OCI-LY3 (cell line): Measurements from ENCODE around the gene HTR2A.

Experiments used
- H2AFZ ChIP-seq: fragments of 200-600, 300-600 bp; shearing (Covaris generic); 2 replicates; pipeline ENCODE4 v1.6.0; 2014; ENCODE audit warnings: antibody characterized with exemption, low read depth, low read length
- H3K27ac ChIP-seq: fragments of 200-600, 300-600 bp; sonication (generic); 2 replicates; pipeline ENCODE4 v1.5.1; 2014; ENCODE audit warnings: mild to moderate bottlenecking, low read length, moderate library complexity, mixed read lengths
- H3K27me3 ChIP-seq: fragments of 200-600, 300-600 bp; sonication (generic); 2 replicates; pipeline ENCODE4 v1.6.1; 2014; ENCODE audit warnings: low read depth, low read length, mixed read lengths
- H3K36me3 ChIP-seq: fragments of 200-600, 300-600 bp; sonication (generic); replicated peaks from 2 replicates; pipeline ENCODE3; 2014; ENCODE audit warnings: low read depth, low read length, mixed read lengths
- H3K4me1 ChIP-seq: fragments of 300-600, 200-600 bp; sonication (generic); 2 replicates; pipeline ENCODE4 v1.6.1; 2014; ENCODE audit warnings: low read length, mixed read lengths
- H3K4me2 ChIP-seq: fragments of 200-600, 300-600 bp; sonication (generic); 2 replicates; pipeline ENCODE4 v1.6.1; 2014; ENCODE audit warnings: low read length, mixed read lengths
- H3K4me3 ChIP-seq: fragments of 300-600, 200-600 bp; sonication (generic); 2 replicates; pipeline ENCODE4 v1.5.1; 2014; ENCODE audit warnings: antibody characterized with exemption, mild to moderate bottlenecking, low read length, moderate library complexity
- H3K79me2 ChIP-seq: fragments of 300-600, 200-600 bp; shearing (Covaris generic); 2 replicates; pipeline ENCODE4 v1.6.1; 2014; ENCODE audit warnings: mild to moderate bottlenecking, low read length, mixed read lengths
- H3K9ac ChIP-seq: fragments of 300-600, 200-600 bp; shearing (Covaris generic); 2 replicates; pipeline ENCODE4 v1.6.0; 2014; ENCODE audit warnings: mild to moderate bottlenecking, low read length, moderate library complexity
- H3K9me3 ChIP-seq: fragments of 200-600, 300-600 bp; shearing (Covaris generic); 2 replicates; pipeline ENCODE4 v1.6.1; 2014; ENCODE audit warnings: low read length, mixed read lengths; ENCODE audit not compliant: insufficient read depth
- H4K20me1 ChIP-seq: fragments of 200-600, 300-600 bp; sonication (generic); 2 replicates; pipeline ENCODE4 v1.6.1; 2016; ENCODE audit warnings: low read length, mixed read lengths; ENCODE audit not compliant: insufficient read depth
- EZH2phosphoT487 ChIP-seq: fragments of 200-600 bp; shearing (Covaris generic); IDR thresholded peaks from 2 replicates; pipeline ENCODE4 v1.6.1; 2018; ENCODE audit warnings: antibody characterized with exemption, mixed run types, low read depth
- TF ChIP-seq, protein P1 (sequence below): fragments of 200-600, 300-600 bp; sonication (generic); IDR thresholded peaks from 2 replicates; pipeline ENCODE4 v1.5.1; 2014; ENCODE audit warnings: antibody characterized with exemption, low read length, low read depth

Gene HTR2A

DNA sequence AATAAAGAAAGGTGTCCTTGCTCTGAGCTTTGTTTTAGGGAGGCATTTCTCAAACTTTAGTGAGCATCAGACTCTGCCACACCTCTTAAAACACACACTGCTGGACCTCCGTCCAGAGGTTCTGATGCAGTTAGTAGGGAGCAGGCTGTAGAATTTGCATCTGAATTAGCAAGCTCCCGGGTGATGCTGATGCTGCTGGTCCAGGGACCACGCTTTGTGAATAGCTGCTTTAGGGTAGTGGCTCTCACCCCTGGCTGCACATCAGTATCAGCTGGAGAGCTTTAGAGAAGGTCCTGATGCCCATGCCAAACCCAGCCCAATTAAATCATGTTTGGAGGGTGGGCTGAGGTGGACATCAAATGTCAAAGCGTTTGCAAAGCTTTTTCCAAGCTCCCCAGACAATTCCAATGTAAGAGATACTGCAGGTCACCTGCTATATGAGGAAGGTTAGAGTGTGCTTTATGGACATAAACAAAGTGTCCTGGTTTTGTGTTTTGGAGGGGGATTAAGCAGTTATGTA lies 3.6 kb downstream of the HTR2A start:
- H2AFZ ChIP-seq = peak overlapping the region; percentile 75
- H3K4me3 ChIP-seq = peak overlapping the region; percentile 81

GRCh38 chr13:46885018-46885417 lies 11.8 kb downstream of the HTR2A start:
- no peak for TF ChIP-seq EZH2phosphoT487
- Histone ChIP-seq H3K9me3 (no peaks in the 10 kb centered on the region), H3K4me1 (no peaks in the 10 kb centered on the region), H3K27me3 (peaks cover 14% of the 10 kb centered on the region), H3K36me3 (no peaks in the 10 kb centered on the region), H3K4me2 (no peak overlapping the region), H3K9ac (no peak overlapping the region), H3K27ac (no peak overlapping the region), H4K20me1 (no peaks in the 10 kb centered on the region), H3K4me3 (no peak overlapping the region), H3K79me2 (no peaks in the 10 kb centered on the region), H2AFZ (no peak overlapping the region)

More for the DNA sequence above, 3.6 kb downstream of the HTR2A start:
- TF ChIP-seq, protein P1, sequence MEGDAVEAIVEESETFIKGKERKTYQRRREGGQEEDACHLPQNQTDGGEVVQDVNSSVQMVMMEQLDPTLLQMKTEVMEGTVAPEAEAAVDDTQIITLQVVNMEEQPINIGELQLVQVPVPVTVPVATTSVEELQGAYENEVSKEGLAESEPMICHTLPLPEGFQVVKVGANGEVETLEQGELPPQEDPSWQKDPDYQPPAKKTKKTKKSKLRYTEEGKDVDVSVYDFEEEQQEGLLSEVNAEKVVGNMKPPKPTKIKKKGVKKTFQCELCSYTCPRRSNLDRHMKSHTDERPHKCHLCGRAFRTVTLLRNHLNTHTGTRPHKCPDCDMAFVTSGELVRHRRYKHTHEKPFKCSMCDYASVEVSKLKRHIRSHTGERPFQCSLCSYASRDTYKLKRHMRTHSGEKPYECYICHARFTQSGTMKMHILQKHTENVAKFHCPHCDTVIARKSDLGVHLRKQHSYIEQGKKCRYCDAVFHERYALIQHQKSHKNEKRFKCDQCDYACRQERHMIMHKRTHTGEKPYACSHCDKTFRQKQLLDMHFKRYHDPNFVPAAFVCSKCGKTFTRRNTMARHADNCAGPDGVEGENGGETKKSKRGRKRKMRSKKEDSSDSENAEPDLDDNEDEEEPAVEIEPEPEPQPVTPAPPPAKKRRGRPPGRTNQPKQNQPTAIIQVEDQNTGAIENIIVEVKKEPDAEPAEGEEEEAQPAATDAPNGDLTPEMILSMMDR = no peak
- no peak for TF ChIP-seq EZH2phosphoT487
- Histone ChIP-seq H3K4me2 (peak overlapping the region; percentile 59), H3K9me3 (no peaks in the 10 kb centered on the region), H3K27ac (no peak overlapping the region), H3K36me3 (no peaks in the 10 kb centered on the region), H3K9ac (peak overlapping the region; percentile 61; the same call in 1 of the 2 replicates), H3K79me2 (no peaks in the 10 kb centered on the region), H3K27me3 (peaks cover 70% of the 10 kb centered on the region), H4K20me1 (no peaks in the 10 kb centered on the region), H3K4me1 (peaks cover 18% of the 10 kb centered on the region; the same call in 1 of the 2 replicates)

GRCh38 chr13:46884531-46884930 lies 12.3 kb downstream of the HTR2A start:
- no peaks in the 10 kb centered on the region for H4K20me1 ChIP-seq
- no peaks in the 10 kb centered on the region for H3K79me2 ChIP-seq
- H3K4me3 ChIP-seq = no peak overlapping the region
- H3K27me3 ChIP-seq = peaks cover 12% of the 10 kb centered on the region
- H3K4me1 ChIP-seq = no peaks in the 10 kb centered on the region
- no peak for TF ChIP-seq EZH2phosphoT487
- TF ChIP-seq, protein P1 = no peak
- no peak overlapping the region for H3K27ac ChIP-seq
- no peak overlapping the region for H2AFZ ChIP-seq
- H3K9me3 ChIP-seq = no peaks in the 10 kb centered on the region
- H3K9ac ChIP-seq = no peak overlapping the region
- H3K36me3 ChIP-seq = no peaks in the 10 kb centered on the region
- H3K4me2 ChIP-seq = no peak overlapping the region

DNA sequence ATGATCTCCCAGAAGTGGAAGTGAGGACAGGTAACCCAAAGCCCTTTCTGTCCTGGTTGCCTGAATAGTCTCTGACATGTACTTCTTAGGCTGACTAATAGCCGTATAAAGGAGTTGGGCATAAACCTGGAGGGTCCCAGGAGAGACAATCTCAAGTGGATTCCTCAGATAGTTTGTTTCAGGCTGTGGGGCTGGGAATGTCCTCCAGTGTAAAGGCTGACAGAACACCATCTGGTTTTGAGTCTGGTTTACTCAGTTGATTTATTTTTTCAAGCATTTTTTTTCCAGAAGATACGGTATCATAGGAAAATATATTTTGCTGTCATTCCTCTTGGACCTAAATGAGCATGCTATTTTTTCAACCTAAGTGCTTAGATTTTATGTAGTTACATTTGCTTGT lies 15.2 kb downstream of the HTR2A start:
- Histone ChIP-seq H3K4me2 (no peak overlapping the region), H3K79me2 (no peaks in the 10 kb centered on the region), H3K27me3 (peaks cover 22% of the 10 kb centered on the region), H2AFZ (no peak overlapping the region), H3K4me3 (no peak overlapping the region), H3K36me3 (no peaks in the 10 kb centered on the region), H3K9me3 (no peaks in the 10 kb centered on the region), H3K9ac (no peak overlapping the region), H3K27ac (no peak overlapping the region), H4K20me1 (no peaks in the 10 kb centered on the region), H3K4me1 (no peaks in the 10 kb centered on the region)
- TF ChIP-seq EZH2phosphoT487 = no peak
- TF ChIP-seq, protein P1 = no peak
